ENCODE results near the gene AMDHD2.

AMDHD2 gene

GRCh38 chr16:2514333-2515179, 5.6 kb upstream of the AMDHD2 start:
- Mint-ChIP-seq H3K36me3 (peaks cover 10% of the 10 kb centered on the region), H3K4me1 (peaks cover 54% of the 10 kb centered on the region), H3K27me3 (no peaks in the 10 kb centered on the region), H3K9me3 (no peaks in the 10 kb centered on the region), H3K27ac (peak overlapping the region; percentile 94), H3K4me3 (peak overlapping the region; percentile 94)
- DNase-seq (ENCODE audit: low spot score in 2 of 2) (no peak), ATAC-seq (ENCODE audit: low read depth) (peak; percentile 1)

GRCh38 chr16:2515180-2515851, 4.9 kb upstream of the AMDHD2 start:
- H3K9me3 Mint-ChIP-seq = no peaks in the 10 kb centered on the region

GRCh38 chr16:2516391-2517240, 3.6 kb upstream of the AMDHD2 start:
- no peaks in the 10 kb centered on the region for H3K9me3 Mint-ChIP-seq
- no peaks in the 10 kb centered on the region for H3K27me3 Mint-ChIP-seq
- peaks cover 13% of the 10 kb centered on the region for H3K36me3 Mint-ChIP-seq
- no peak for DNase-seq (ENCODE audit: low spot score in 2 of 2)
- peak overlapping the region; percentile 94 for H3K27ac Mint-ChIP-seq
- ATAC-seq (ENCODE audit: low read depth) = no peak
- H3K4me1 Mint-ChIP-seq = peaks cover 51% of the 10 kb centered on the region
- H3K4me3 Mint-ChIP-seq = peak overlapping the region; percentile 92

More at GRCh38 chr16:2515180-2515851, 4.9 kb upstream of the AMDHD2 start:
- Mint-ChIP-seq H3K4me1 (peaks cover 51% of the 10 kb centered on the region), H3K27ac (peak overlapping the region; percentile 94), H3K36me3 (peaks cover 13% of the 10 kb centered on the region), H3K27me3 (no peaks in the 10 kb centered on the region), H3K4me3 (peak overlapping the region; percentile 92)
- DNase-seq (ENCODE audit: low spot score in 2 of 2) (no peak), ATAC-seq (ENCODE audit: low read depth) (no peak)

- Mint-ChIP-seq H3K36me3 (peaks cover 13% of the 10 kb centered on the region), H3K4me3 (no peak overlapping the region), H3K27ac (peak overlapping the region; percentile 94), H3K4me1 (peaks cover 39% of the 10 kb centered on the region), H3K9me3 (no peaks in the 10 kb centered on the region), H3K27me3 (no peaks in the 10 kb centered on the region)
- ATAC-seq (ENCODE audit: low read depth) = no peak
- no peak for DNase-seq (ENCODE audit: low spot score in 2 of 2)
These were observed 2.1 kb upstream of the AMDHD2 start for GRCh38 chr16:2517954-2518605.

GRCh38 chr16:2518823-2519710, 1.1 kb upstream of the AMDHD2 start:
- peaks cover 16% of the 10 kb centered on the region for H3K36me3 Mint-ChIP-seq
- DNase-seq (ENCODE audit: low spot score in 2 of 2) (no peak), ATAC-seq (ENCODE audit: low read depth) (no peak)
- H3K9me3 Mint-ChIP-seq = no peaks in the 10 kb centered on the region
- H3K27me3 Mint-ChIP-seq = no peaks in the 10 kb centered on the region
- H3K4me3 Mint-ChIP-seq = peak overlapping the region; percentile 79
- peaks cover 42% of the 10 kb centered on the region for H3K4me1 Mint-ChIP-seq
- H3K27ac Mint-ChIP-seq = peak overlapping the region; percentile 94

DNA sequence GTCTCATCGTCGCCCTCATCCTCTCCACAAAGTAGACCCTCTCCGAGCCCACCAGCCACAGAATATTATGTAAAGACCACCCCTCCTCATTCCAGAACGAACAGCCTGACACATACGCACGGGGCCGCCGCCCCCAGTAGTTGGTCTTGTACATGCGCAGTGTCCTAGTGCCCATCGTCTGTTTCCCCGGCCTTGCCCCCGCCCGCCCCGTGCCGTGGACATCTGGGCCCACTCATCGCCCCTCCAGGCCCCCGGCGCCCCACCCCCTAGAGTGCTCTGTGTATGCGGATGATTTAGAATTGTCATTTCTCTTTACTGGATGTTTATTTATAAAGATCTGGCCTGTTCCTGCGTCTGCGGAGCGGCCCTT, 475 bp upstream of the AMDHD2 start:
- Mint-ChIP-seq H3K4me1 (peaks cover 42% of the 10 kb centered on the region), H3K27me3 (no peaks in the 10 kb centered on the region), H3K9me3 (no peaks in the 10 kb centered on the region), H3K27ac (peak overlapping the region; percentile 94), H3K4me3 (peak overlapping the region; percentile 79), H3K36me3 (peaks cover 20% of the 10 kb centered on the region)
- no peak for ATAC-seq (ENCODE audit: low read depth)
- DNase-seq (ENCODE audit: low spot score in 2 of 2) = no peak

DNA sequence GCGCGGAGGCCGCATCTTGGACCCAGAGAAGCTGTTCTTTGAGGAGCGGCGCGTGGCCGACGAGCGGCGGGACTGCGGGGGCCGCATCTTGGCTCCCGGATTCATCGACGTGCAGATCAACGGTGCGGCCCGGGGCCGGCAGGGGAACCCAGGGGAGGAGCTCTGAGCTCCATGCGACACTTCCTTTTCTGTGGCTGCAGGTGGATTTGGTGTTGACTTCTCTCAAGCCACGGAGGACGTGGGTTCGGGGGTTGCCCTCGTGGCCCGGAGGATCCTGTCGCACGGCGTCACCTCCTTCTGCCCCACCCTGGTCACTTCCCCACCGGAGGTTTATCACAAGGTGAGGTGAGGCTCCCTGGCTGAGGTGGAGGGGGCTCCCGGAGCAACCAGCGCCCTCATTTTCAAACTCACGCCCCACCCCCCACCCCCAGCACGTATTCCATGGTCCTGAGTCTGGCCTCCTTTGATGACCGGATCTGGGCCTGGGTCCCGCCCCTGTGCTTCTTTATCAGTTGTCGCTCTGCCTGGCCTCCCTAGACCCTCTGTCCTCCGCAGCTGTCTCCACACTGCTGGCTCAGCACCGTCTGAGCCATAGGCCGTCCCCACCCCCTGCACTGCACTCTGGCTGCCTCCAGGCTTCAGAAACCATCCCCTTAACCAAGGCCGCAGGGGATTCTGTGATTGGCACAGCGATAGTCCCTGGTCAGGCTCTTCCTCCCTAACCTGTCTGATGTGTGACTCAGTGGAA, 787 bp downstream of the AMDHD2 start:
- Mint-ChIP-seq H3K4me1 (peaks cover 33% of the 10 kb centered on the region), H3K9me3 (no peaks in the 10 kb centered on the region), H3K27me3 (no peaks in the 10 kb centered on the region), H3K4me3 (peak overlapping the region; percentile 89), H3K27ac (peak overlapping the region; percentile 94), H3K36me3 (peaks cover 21% of the 10 kb centered on the region)
- ATAC-seq (ENCODE audit: low read depth) (peak; percentile 81), DNase-seq (ENCODE audit: low spot score in 2 of 2) (peak; percentile 79 to 88)

GRCh38 chr16:2523801-2524231, 3.6 kb downstream of the AMDHD2 start:
- Mint-ChIP-seq H3K36me3 (peaks cover 21% of the 10 kb centered on the region), H3K4me1 (peaks cover 19% of the 10 kb centered on the region), H3K27me3 (no peaks in the 10 kb centered on the region), H3K9me3 (no peaks in the 10 kb centered on the region), H3K27ac (peak overlapping the region; percentile 54), H3K4me3 (no peak overlapping the region)
- no peak for ATAC-seq (ENCODE audit: low read depth)
- no peak for DNase-seq (ENCODE audit: low spot score in 2 of 2)

DNA sequence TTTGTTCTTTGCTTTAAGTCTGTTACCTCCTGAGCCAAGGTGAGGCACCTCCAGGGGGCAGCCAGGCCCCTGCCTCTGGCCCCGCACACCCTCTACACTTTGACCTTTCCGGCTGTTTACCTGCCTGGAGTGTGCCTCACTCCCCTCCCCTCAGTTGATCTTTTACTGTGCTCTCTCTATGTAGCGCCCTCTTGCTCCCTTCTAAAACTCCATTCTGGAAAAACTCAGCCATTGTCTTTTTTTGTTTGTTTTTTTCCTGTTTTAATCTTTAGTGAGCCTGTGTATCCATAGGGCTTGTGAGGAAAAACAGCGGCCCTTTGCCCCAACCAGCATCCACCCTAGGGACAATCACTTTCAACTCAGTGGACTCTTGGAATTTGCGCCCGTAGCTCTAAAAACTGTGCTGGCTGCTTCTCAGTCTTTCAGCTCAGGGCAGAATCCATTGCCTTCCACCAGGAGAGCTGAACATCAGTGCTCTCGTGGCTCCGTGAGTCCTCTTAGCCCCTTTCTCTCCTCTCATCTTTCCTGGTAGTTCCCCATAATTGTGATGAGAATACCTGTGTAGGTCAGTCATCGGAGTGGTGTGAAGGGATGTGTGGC, 4.3 kb downstream of the AMDHD2 start:
- H3K4me3 Mint-ChIP-seq = no peak overlapping the region

DNA sequence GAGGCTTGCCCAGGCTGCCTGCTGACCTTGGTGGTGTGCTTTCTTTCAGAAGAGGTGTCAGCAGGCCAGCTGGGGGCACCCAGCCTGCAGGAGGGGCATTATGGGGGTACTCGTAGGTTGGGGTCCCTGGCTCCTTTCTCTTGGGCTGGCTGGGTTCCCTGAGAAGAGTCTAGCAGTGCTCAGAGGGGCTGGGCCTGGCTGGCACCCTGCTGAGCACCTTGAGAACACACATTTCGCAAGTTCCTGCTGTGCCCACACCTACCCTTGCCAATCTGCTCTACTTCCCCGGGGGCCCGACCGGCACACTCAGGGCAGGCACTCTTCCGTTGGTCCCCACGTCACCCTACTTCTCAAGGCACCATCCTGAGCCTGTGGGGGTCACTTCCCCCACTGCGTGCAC, 6.0 kb downstream of the AMDHD2 start:
- Mint-ChIP-seq H3K4me1 (peaks cover 15% of the 10 kb centered on the region), H3K9me3 (no peaks in the 10 kb centered on the region), H3K36me3 (peaks cover 17% of the 10 kb centered on the region), H3K27ac (peak overlapping the region; percentile 59), H3K27me3 (no peaks in the 10 kb centered on the region), H3K4me3 (no peak overlapping the region)
- ATAC-seq (ENCODE audit: low read depth) (no peak), DNase-seq (ENCODE audit: low spot score in 2 of 2) (no peak)

More for the DNA sequence above, 4.3 kb downstream of the AMDHD2 start:
- H3K9me3 Mint-ChIP-seq = no peaks in the 10 kb centered on the region
- H3K27ac Mint-ChIP-seq = peak overlapping the region; percentile 54
- no peak for DNase-seq (ENCODE audit: low spot score in 2 of 2)
- peaks cover 16% of the 10 kb centered on the region for H3K4me1 Mint-ChIP-seq
- H3K27me3 Mint-ChIP-seq = no peaks in the 10 kb centered on the region
- peaks cover 19% of the 10 kb centered on the region for H3K36me3 Mint-ChIP-seq
- ATAC-seq (ENCODE audit: low read depth) = no peak

DNA sequence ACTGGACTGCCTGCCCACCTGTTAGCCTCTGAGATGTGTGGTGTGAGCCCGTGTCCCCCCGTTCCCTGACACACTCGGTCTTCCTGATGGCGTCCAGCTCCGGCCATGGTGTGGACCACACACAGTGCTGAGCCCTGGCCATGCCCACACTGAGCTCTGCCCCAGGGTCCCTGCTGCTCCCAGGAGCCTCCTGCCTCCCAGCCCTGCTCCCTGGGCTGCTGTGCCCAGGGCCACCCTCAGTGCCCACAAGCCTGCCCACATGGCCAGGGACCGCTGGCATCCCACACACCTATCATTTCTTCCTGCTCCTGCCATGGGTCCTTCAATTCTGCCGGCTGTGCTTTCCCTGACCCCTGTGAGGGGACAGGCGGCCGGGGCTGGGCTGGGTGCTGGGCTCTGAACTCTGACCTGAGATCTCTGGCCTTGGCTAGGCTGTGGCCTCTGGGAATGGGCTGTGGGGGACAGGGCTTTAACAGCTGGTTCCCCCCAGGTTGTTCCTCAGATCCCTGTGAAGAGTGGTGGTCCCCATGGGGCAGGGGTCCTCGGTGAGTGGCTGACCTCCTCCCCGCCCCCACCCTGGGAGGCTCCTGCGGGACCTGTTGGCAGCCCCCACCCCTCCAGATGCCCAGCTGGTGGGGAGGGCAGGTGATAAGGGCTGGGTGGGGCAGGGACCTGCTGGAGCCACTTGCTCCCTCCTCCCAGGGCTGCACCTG, 7.1 kb downstream of the AMDHD2 start:
- peaks cover 16% of the 10 kb centered on the region for H3K4me1 Mint-ChIP-seq
- DNase-seq (ENCODE audit: low spot score in 2 of 2) = peak in 1 of 2 donors; percentile 3
- H3K9me3 Mint-ChIP-seq = no peaks in the 10 kb centered on the region
- H3K4me3 Mint-ChIP-seq = no peak overlapping the region
- no peak for ATAC-seq (ENCODE audit: low read depth)
- no peaks in the 10 kb centered on the region for H3K27me3 Mint-ChIP-seq
- H3K27ac Mint-ChIP-seq = peak overlapping the region; percentile 53
- H3K36me3 Mint-ChIP-seq = peaks cover 17% of the 10 kb centered on the region

Data from memory B cell (primary cell).